IMR-90 (cell line): Measurements from ENCODE around the gene PANK3. TPM values are rescaled to one million over a fixed set of nuclear protein-coding genes. Genes with fewer than 3 reads are reported as not detected.

Source experiments
- ATAC-seq: fragments of 200-7000 bp; cut with Tn5 transposase; 2 replicates; pipeline ENCODE4 v1.9.1; 2020; ENCODE audit warnings: low read depth, mild to moderate bottlenecking, moderate library complexity
- BruUV-seq: library from RNA; stranded (reverse); fragments of 400-500 nt; replicated peaks from 2 replicates; lab custom pipeline; 2021; lab: Mats Ljungman, UMichigan
- CTCF ChIA-PET: fragments of 300-600 bp; formaldehyde crosslinking; extraction: SDS; loops from one replicate; lab custom pipeline; 2021; ENCODE audit warnings: antibody characterized with exemption; lab: Yijun Ruan, JAX
- POLR2A ChIA-PET: fragments of 300-600 bp; sonication (Branson Sonifier 250); formaldehyde crosslinking; loops from one replicate; lab custom pipeline; 2022; ENCODE audit warnings: antibody characterized with exemption; ENCODE audit not compliant: unreplicated experiment; lab: Charles Lee
- DNase-seq: peaks from one replicate; pipeline ENCODE4 v3.0.0; 2013
- H2AFZ ChIP-seq: replicated peaks from 2 replicates; pipeline ENCODE3; 2013; ENCODE audit warnings: low read length, mild to moderate bottlenecking; ENCODE audit not compliant: poor library complexity
- H2AK5ac ChIP-seq: 2 replicates; pipeline ENCODE4 v1.6.1; 2013; ENCODE audit warnings: low read depth, low read length, inconsistent platforms
- H2AK9ac ChIP-seq: replicated peaks from 2 replicates; pipeline ENCODE3; 2013; ENCODE audit warnings: mild to moderate bottlenecking, low read depth, low read length, moderate library complexity; ENCODE audit not compliant: poor library complexity
- H2BK120ac ChIP-seq: 2 replicates; pipeline ENCODE4 v1.6.1; 2013; ENCODE audit warnings: low read depth, low read length, inconsistent platforms
- H2BK15ac ChIP-seq: 3 replicates; pipeline ENCODE4 v1.6.1; 2013; ENCODE audit warnings: low read depth, low read length, inconsistent platforms
- H2BK20ac ChIP-seq: 2 replicates; pipeline ENCODE4 v1.6.1; 2013; ENCODE audit warnings: low read depth, mild to moderate bottlenecking, inconsistent platforms, low read length, moderate library complexity
- H2BK5ac ChIP-seq: 2 replicates; pipeline ENCODE4 v1.6.1; 2013; ENCODE audit warnings: mild to moderate bottlenecking, low read depth, low read length, inconsistent platforms; ENCODE audit not compliant: poor library complexity, severe bottlenecking
- H3K14ac ChIP-seq: replicated peaks from 2 replicates; pipeline ENCODE4 v1.6.1; 2013; ENCODE audit warnings: low read depth, low read length, inconsistent platforms
- H3K18ac ChIP-seq: 2 replicates; pipeline ENCODE4 v1.6.1; 2013; ENCODE audit warnings: low read depth, low read length, control low read depth
- H3K23ac ChIP-seq: 2 replicates; pipeline ENCODE4 v1.6.1; 2013; ENCODE audit warnings: low read depth, low read length, inconsistent platforms
- H3K27ac ChIP-seq: 2 replicates; pipeline ENCODE4 v1.5.1; 2013; ENCODE audit warnings: mild to moderate bottlenecking, control low read depth, low read length; ENCODE audit not compliant: insufficient read depth
- H3K27me3 ChIP-seq: 2 replicates; pipeline ENCODE4 v1.6.1; 2013; ENCODE audit warnings: low read length; ENCODE audit not compliant: control insufficient read depth, insufficient read depth
- H3K36me3 ChIP-seq: 2 replicates; pipeline ENCODE4 v1.6.1; 2013; ENCODE audit warnings: low read length, mixed read lengths; ENCODE audit not compliant: control insufficient read depth, insufficient read depth
- H3K4ac ChIP-seq: 2 replicates; pipeline ENCODE4 v1.6.1; 2013; ENCODE audit warnings: low read depth, low read length, inconsistent platforms
- H3K4me1 ChIP-seq: 2 replicates; pipeline ENCODE4 v1.6.1; 2013; ENCODE audit warnings: low read length, mixed read lengths; ENCODE audit not compliant: control insufficient read depth, insufficient read depth
- H3K4me2 ChIP-seq: 2 replicates; pipeline ENCODE4 v1.6.1; 2013; ENCODE audit warnings: low read depth, mild to moderate bottlenecking, control low read depth, low read length, moderate library complexity
- H3K4me3 ChIP-seq: 2 replicates; pipeline ENCODE4 v1.5.1; 2013; ENCODE audit warnings: low read depth, mild to moderate bottlenecking, control low read depth, low read length, moderate library complexity; ENCODE audit not compliant: insufficient read depth
- H3K56ac ChIP-seq: 2 replicates; pipeline ENCODE4 v1.6.1; 2013; ENCODE audit warnings: low read length, inconsistent platforms; ENCODE audit not compliant: insufficient read depth; ENCODE audit errors: extremely low read depth
- H3K79me1 ChIP-seq, 2 experiments: 2 replicates each; pipeline ENCODE4 v1.6.1; 2013; ENCODE audit warnings: low read length in 2 of 2, inconsistent platforms in 1 of 2, low read depth in 1 of 2
- H3K9ac ChIP-seq: 2 replicates; pipeline ENCODE4 v1.6.1; 2013; ENCODE audit warnings: low read depth, low read length, control low read depth
- H3K9me1 ChIP-seq: 2 replicates; pipeline ENCODE4 v1.6.1; 2013; ENCODE audit warnings: low read length, inconsistent platforms; ENCODE audit not compliant: insufficient read depth
- H3K9me3 ChIP-seq: 2 replicates; pipeline ENCODE4 v1.6.1; 2013; ENCODE audit warnings: low read length; ENCODE audit not compliant: control insufficient read depth, insufficient read depth
- H4K20me1 ChIP-seq: 2 replicates; pipeline ENCODE4 v1.6.1; 2013; ENCODE audit warnings: low read length, inconsistent platforms; ENCODE audit not compliant: insufficient read depth
- H4K5ac ChIP-seq: 2 replicates; pipeline ENCODE4 v1.6.1; 2013; ENCODE audit warnings: mild to moderate bottlenecking, low read depth, low read length, control low read depth
- H4K8ac ChIP-seq, 2 experiments: 2 replicates each; pipeline ENCODE4 v1.6.1; 2013; ENCODE audit warnings: low read depth in 2 of 2, low read length in 2 of 2, control low read depth in 1 of 2, inconsistent platforms in 1 of 2
- H4K91ac ChIP-seq: 2 replicates; pipeline ENCODE4 v1.6.1; 2013; ENCODE audit warnings: low read depth, low read length, inconsistent platforms; ENCODE audit not compliant: insufficient read depth
- CHD1 ChIP-seq: IDR thresholded peaks from 2 replicates; pipeline ENCODE4 v1.6.1; 2012; ENCODE audit warnings: low read depth, low read length, improper control_type of control experiment
- USF2 ChIP-seq: fragments of 150-350 bp; IDR thresholded peaks from 2 replicates; pipeline ENCODE4 v1.6.1; 2017; ENCODE audit warnings: mild to moderate bottlenecking, antibody characterized with exemption, low read length, low read depth
- WGBS, 2 experiments: methylation state at CpG; one replicate each; pipeline versions ENCODE4 v1.1.5 to v1.1.7; 2013; ENCODE audit warnings: missing lambda C conversion rate in 2 of 2; ENCODE audit not compliant: insufficient read length in 1 of 2; ENCODE audit errors: extremely low coverage in 2 of 2; 5-methylcytosine and 5-hydroxymethylcytosine counted together
- dilution Hi-C: fragments of 300-500 bp; cut with HindIII; formaldehyde crosslinking; loops from one replicate; pipeline ENCODE4 v1.14.3; 2018; ENCODE audit warnings: low sequenced_read_pairs; ENCODE audit not compliant: unreplicated experiment
- in situ Hi-C: fragments of 300-500 bp; cut with MboI; formaldehyde crosslinking; loops from 3 replicates; pipeline ENCODE4 v1.14.3; 2019; ENCODE audit warnings: low sequenced_read_pairs, inconsistent platforms, mixed read lengths
- intact Hi-C: fragments of 100-400 bp; cut with micrococcal nuclease; formaldehyde crosslinking; loops from 2 replicates; pipeline ENCODE4 v1.10.0; 2022
- polyA plus RNA-seq, 3 experiments: library from polyadenylated mRNA; depleted of rRNA; stranded (reverse); fragments of >200 nt; gene quantifications; 2 replicates each; pipeline ENCODE4 v1.2.3, GENCODE V29; 2012; ENCODE audit warnings: low replicate concordance in 1 of 3
- total RNA-seq: library from RNA; depleted of rRNA; stranded (reverse); fragments of >200 nt; gene quantifications from 2 replicates; pipeline ENCODE4 v1.2.3, GENCODE V29; 2012

Gene PANK3
- total and polyA plus RNA-seq, 2 of the 4 experiments (the other 2 are of a cell fraction) = 6.9 to 21.0 TPM

- no CpG with 5 or more reads among the region's 4 CpGs for WGBS, 2 experiments
- dilution Hi-C loops = no loop called here
- Histone ChIP-seq H2BK120ac (no peak overlapping the region), H4K91ac (no peak overlapping the region), H3K14ac (no peak overlapping the region), H3K9me1 (0 out of 2 replicates have a peak, but pooled peaks cover 3% of the 10 kb centered on the region), H4K5ac (no peak overlapping the region), H3K79me1 (no peaks in the 10 kb centered on the region), H3K4me3 (no peak overlapping the region), H4K20me1 (no peaks in the 10 kb centered on the region), H2BK20ac (no peak overlapping the region), H2BK15ac (no peak overlapping the region), H3K4me2 (no peak overlapping the region), H3K9ac (no peak overlapping the region), H2AK9ac (no peak overlapping the region), H3K27ac (no peak overlapping the region), H3K18ac (no peak overlapping the region), H2AK5ac (no peak overlapping the region), H2BK5ac (no peak overlapping the region), H2AFZ (no peak overlapping the region), H3K56ac (no peak overlapping the region), H3K36me3 (no peaks in the 10 kb centered on the region), H3K9me3 (peaks cover 8% of the 10 kb centered on the region), H3K27me3 (peaks cover 33% of the 10 kb centered on the region), H3K23ac (no peak overlapping the region), H3K4ac (no peak overlapping the region), H3K4me1 (peaks cover 2% of the 10 kb centered on the region; the same call in 1 of the 2 replicates), H4K8ac (no peak overlapping the region)
- no peak for ATAC-seq
- DNase-seq = peak; percentile 7
- POLR2A ChIA-PET = no interaction called here
- TF ChIP-seq USF2 (peak; percentile 35; the same call in 1 of the 2 replicates), CHD1 (no peak)
- intact Hi-C loops = no loop called here
- CTCF ChIA-PET = no interaction called here
- in situ Hi-C loops = no loop called here
- no TSS peak for BruUV-seq
Observed at GRCh38 chr5:168530621-168531150, 48.5 kb downstream of the PANK3 start.
